Common myeloid progenitor, CD34-positive (primary cell): ENCODE data around the gene BAIAP2L2.
"Not testable (repeated sequence)": the region's sequence is repeated elsewhere in the genome, so short reads cannot be mapped to it uniquely, and the experiment has no call there.

Experiments used
- CTCF ChIA-PET: fragments of 350-600 bp; sonication (Branson Sonifier 250); formaldehyde crosslinking; loops from one replicate; lab custom pipeline; 2021; ENCODE audit warnings: antibody characterized with exemption; lab: Charles Lee
- POLR2A ChIA-PET: fragments of 350-600 bp; sonication (Branson Sonifier 250); formaldehyde crosslinking; loops from one replicate; lab custom pipeline; 2021; ENCODE audit warnings: antibody characterized with exemption; lab: Charles Lee
- DNase-seq, 3 donors: peaks; one replicate each; pipeline versions ENCODE4 v3.0.0 to v3.0.0-alpha.2; 2013
- H3K27ac ChIP-seq, 2 experiments: 1 replicate in 1 of 2; 2 replicates in 1 of 2; pipeline ENCODE4 v1.7.0; 2013; ENCODE audit warnings: inconsistent platforms in 2 of 2, low read length in 2 of 2, mild to moderate bottlenecking in 2 of 2, low read depth in 1 of 2, moderate library complexity in 1 of 2; ENCODE audit not compliant: severe bottlenecking in 2 of 2, insufficient read depth in 1 of 2, poor library complexity in 1 of 2
- H3K27me3 ChIP-seq, 5 experiments: replicated peaks in 2 of 5; 1 replicate in 3 of 5; 2 replicates in 2 of 5; pipeline versions ENCODE4 v1.6.1 to v1.7.0; 2013; ENCODE audit warnings: low read length in 4 of 5, mild to moderate bottlenecking in 2 of 5, moderate library complexity in 2 of 5, inconsistent platforms in 1 of 5; ENCODE audit not compliant: insufficient read depth in 5 of 5, control insufficient read depth in 4 of 5
- H3K36me3 ChIP-seq, 4 experiments: 1 replicate in 2 of 4; 2 replicates in 2 of 4; pipeline versions ENCODE4 v1.6.1 to v1.7.0; 2013; ENCODE audit warnings: low read length in 3 of 4, control low read depth in 1 of 4, mild to moderate bottlenecking in 1 of 4; ENCODE audit not compliant: control insufficient read depth in 4 of 4, insufficient read depth in 4 of 4
- H3K4me1 ChIP-seq, 4 experiments: 1 replicate in 3 of 4; 2 replicates in 1 of 4; pipeline versions ENCODE4 v1.6.1 to v1.7.1; 2013; ENCODE audit warnings: low read length in 3 of 4, mild to moderate bottlenecking in 3 of 4, control low read depth in 1 of 4, inconsistent platforms in 1 of 4, moderate library complexity in 1 of 4; ENCODE audit not compliant: control insufficient read depth in 4 of 4, insufficient read depth in 4 of 4; ENCODE audit errors: control extremely low read depth in 1 of 4
- H3K4me3 ChIP-seq, 7 experiments: 1 replicate in 4 of 7; 2 replicates in 3 of 7; pipeline versions ENCODE4 v1.5.1 to v1.7.0; 2013; ENCODE audit warnings: mild to moderate bottlenecking in 7 of 7, low read length in 6 of 7, moderate library complexity in 6 of 7, inconsistent platforms in 2 of 7, low read depth in 2 of 7, control low read depth in 1 of 7; ENCODE audit not compliant: insufficient read depth in 4 of 7, control insufficient read depth in 1 of 7; ENCODE audit errors: extremely low read depth in 1 of 7
- H3K9me3 ChIP-seq, 5 experiments: 1 replicate in 4 of 5; 2 replicates in 1 of 5; pipeline versions ENCODE4 v1.6.1 to v1.7.1; 2013; ENCODE audit warnings: low read length in 4 of 5, mild to moderate bottlenecking in 2 of 5, inconsistent platforms in 1 of 5, low read depth in 1 of 5, moderate library complexity in 1 of 5; ENCODE audit not compliant: control insufficient read depth in 4 of 5, insufficient read depth in 2 of 5; ENCODE audit errors: control extremely low read depth in 1 of 5
- WGBS: methylation state at CpG from one replicate; pipeline ENCODE4 v1.1.5; 2013; ENCODE audit not compliant: insufficient coverage; 5-methylcytosine and 5-hydroxymethylcytosine counted together

Gene BAIAP2L2

DNA sequence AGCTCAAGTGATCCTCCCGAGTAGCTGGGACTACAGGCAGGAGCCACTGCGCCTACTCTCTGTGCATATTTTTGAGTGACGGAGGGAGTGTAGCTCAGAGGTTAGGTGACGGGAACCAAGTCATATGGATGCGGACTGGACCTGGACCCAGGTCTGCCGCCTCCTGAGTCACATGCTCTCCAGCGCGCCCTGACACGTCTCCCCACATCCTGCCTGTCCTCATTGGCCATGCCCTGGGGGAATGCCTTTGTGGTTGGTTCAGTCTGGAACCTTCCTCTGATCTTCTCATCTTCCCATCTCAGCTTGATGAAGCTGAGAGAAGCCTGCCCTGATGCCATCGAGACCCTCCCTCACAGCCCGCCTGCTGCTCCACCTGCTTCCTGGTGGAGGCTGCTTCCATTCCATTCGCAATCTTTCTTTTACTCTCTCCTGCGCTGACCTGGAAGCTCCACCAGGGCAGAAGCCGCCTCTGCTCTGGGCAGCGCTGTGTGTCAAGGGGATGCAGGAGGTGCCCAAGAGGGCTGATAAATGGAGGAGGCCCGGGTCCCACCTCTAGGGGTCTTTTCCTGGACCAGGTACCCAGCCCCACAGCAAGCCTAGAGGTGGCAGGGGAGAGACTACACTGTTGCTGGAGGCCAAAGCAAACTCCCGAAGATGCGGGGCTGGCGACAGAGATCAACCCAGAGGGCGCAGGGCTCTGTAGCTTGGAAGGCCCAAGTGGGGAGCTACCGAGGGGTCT lies 13.9 kb upstream of the BAIAP2L2 start:
- ChIA-PET CTCF (interaction anchor here (0.7 to 1.9 kb wide), 4 partner anchors 8 to 90 kb away, joined by 3 to 4 read pairs (median 4); no protein-coding TSS in a partner anchor), POLR2A (no interaction called here)
- peaks cover 3 to 50% (median 9%) of the 10 kb centered on the region in 4 experiments for H3K36me3 ChIP-seq
- no peaks in the 10 kb centered on the region for H3K4me1 ChIP-seq
- no peak for DNase-seq
- H3K27ac ChIP-seq = no peak overlapping the region
- H3K9me3 ChIP-seq = no peaks in the 10 kb centered on the region
- no peak overlapping the region for H3K4me3 ChIP-seq
- 98% methylated on average over 17 of the region's 21 CpGs for WGBS
- H3K27me3 ChIP-seq = no peaks in the 10 kb centered on the region

DNA sequence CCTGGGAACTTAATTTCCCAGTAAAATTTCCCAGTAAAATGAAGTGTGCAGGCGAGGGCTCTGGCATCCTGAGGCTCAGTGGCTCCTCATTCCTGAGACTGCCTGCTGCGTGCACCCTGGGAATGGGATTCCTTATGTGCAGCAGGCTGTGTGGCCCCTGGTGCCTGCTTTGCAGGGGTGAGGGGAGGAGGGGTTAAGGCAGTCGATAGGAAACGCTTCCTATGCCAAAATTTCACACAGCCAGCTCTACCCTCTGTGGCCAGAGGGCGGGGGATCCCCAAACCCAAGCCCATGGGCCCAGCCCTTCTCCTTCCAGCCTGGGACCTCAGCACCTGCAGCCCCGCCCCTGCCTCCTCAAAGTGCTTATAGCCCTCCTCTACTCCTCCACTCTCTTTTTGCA lies 12.1 kb upstream of the BAIAP2L2 start:
- Histone ChIP-seq H3K9me3 (no peaks in the 10 kb centered on the region), H3K4me3 (no peak overlapping the region), H3K36me3 (peaks cover 0 to 34% (median 2%) of the 10 kb centered on the region in 4 experiments), H3K27ac (no peak overlapping the region), H3K27me3 (no peaks in the 10 kb centered on the region), H3K4me1 (no peaks in the 10 kb centered on the region)
- 80% methylated on average over 3 of the region's 6 CpGs for WGBS
- CTCF ChIA-PET = interaction anchor here (1.9 kb wide), 1 partner anchor 10 kb away, joined by 4 read pairs; no protein-coding TSS in a partner anchor
- DNase-seq = no peak
- POLR2A ChIA-PET = no interaction called here

DNA sequence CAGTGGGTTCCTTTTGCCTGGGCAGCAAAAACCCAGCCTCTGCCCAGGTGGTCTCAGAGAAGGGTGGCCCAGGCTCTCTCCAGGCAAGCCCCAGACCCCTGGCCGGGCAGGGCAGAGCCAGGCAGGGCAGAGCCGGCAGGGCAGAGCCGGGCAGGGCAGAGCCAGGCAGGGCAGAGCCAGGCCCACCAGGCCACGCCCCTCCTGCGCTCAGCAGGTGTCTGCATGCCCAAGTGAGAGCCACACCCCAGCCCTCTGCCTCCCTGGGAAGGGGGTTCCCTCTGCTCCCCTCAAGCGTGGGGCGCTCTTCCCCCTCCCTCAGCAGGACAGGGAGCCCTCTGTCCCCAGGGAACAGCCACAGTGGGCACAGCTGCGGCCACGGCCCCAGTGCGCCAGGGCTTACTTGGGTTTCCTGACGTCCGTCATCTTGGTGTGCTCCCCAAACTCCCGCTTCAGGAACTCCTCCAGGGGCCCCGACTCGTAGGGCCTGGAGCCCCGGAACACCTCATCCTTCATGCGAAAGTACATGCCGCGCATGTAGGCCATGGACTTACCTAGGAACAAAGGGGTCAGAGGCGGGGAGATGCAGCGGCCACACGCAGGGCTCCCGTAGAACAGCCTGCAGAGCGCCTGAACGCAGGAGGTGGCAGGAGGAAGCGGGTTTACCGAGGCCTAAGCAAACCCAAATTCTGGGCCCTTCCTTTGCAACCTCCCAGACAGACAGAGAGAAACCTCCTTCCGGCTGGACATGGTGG lies 10.1 kb upstream of the BAIAP2L2 start:
- no peak overlapping the region for H3K4me3 ChIP-seq
- ChIA-PET CTCF (no interaction called here), POLR2A (no interaction called here)
- no peaks in the 10 kb centered on the region for H3K27me3 ChIP-seq
- H3K36me3 ChIP-seq = peaks cover 0 to 25% (median 0%) of the 10 kb centered on the region in 4 experiments
- H3K27ac ChIP-seq = no peak overlapping the region
- no peaks in the 10 kb centered on the region for H3K9me3 ChIP-seq
- WGBS = 94% methylated on average over 26 of the region's 28 CpGs
- no peak for DNase-seq
- no peaks in the 10 kb centered on the region for H3K4me1 ChIP-seq

DNA sequence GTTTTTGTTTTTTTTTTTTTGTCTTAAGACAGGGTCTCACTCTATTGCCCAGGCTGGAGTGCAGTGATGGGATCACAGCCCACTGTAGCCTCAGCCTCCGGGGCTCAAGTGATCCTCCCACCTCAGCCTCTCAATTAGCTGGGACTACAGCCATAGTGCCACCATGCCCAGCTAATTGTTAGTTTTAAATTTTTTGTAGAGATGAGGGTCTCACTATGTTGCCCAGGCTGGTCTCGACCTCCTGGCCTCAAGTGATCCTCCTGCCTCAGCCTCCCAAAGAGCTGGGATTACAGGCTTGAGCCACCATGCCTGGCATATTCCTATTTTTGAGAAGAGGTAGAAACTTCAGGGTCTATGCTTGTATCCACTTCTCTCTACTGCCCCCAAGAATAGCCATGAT lies 8.3 kb upstream of the BAIAP2L2 start:
- CTCF ChIA-PET = interaction anchor here (1.2 kb wide), 1 partner anchor 76 kb away, joined by 3 read pairs; no protein-coding TSS in a partner anchor
- POLR2A ChIA-PET = not testable (repeated sequence)

DNA sequence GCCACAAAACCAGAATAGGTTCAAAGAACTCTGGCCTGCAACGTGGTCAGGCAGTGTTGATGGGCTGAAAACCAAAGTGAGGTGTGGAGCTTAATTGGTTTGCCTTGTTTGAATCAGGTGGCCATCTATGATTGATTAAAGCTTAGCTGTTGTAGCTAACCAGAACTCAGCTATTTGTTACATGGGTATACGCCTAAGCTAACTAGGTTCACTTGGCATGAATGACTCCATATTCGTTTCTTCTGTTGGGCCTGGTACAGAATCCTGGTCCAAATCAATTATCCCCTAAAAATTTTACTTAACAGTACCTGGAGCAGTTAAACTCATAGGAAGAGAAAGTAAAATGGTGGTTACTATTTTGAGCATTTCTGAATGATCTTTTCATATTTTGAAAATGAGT lies 7.7 kb upstream of the BAIAP2L2 start:
- H3K27me3 ChIP-seq = no peaks in the 10 kb centered on the region
- ChIA-PET CTCF (interaction anchor here (1.2 kb wide), 1 partner anchor 77 kb away, joined by 3 read pairs; no protein-coding TSS in a partner anchor), POLR2A (no interaction called here)
- no peak overlapping the region for H3K27ac ChIP-seq
- H3K4me3 ChIP-seq = no peak overlapping the region
- WGBS = 83% methylated on average over 3 of the region's 3 CpGs
- H3K36me3 ChIP-seq = peaks cover 0 to 26% (median 4%) of the 10 kb centered on the region in 4 experiments
- no peaks in the 10 kb centered on the region for H3K9me3 ChIP-seq
- peaks cover 0 to 3% (median 0%) of the 10 kb centered on the region in 4 experiments for H3K4me1 ChIP-seq
- no peak for DNase-seq

More for the DNA sequence above, 8.3 kb upstream of the BAIAP2L2 start:
- not testable (repeated sequence) for H3K4me3 ChIP-seq, H3K4me1 ChIP-seq, DNase-seq, H3K9me3 ChIP-seq, H3K27me3 ChIP-seq, H3K27ac ChIP-seq
- WGBS = 100% methylated on average over 1 of the region's 2 CpGs
- peaks cover 0 to 22% (median 2%) of the 10 kb centered on the region in 4 experiments for H3K36me3 ChIP-seq

DNA sequence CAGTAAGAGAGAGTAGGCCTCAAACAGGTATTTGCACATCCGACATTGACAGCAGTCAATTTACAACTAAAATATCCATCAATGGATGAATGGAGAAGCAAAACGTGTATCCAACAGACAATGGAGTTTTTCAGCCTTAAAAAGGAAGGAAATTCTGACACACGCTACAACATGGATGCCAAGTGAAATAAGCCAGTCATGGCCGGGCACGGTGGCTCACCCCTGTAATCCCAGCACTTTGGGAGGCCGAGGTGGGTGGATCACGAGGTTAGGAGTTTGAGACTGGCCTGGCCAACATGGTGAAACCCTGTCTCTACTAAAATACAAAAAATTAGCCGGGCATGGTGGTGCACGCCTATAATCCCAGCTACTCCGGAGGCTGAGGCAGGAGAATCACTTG lies 7.1 kb upstream of the BAIAP2L2 start:
- WGBS = 93% methylated on average over 10 of the region's 10 CpGs
- POLR2A ChIA-PET, H3K27ac ChIP-seq, H3K4me1 ChIP-seq, H3K9me3 ChIP-seq, H3K27me3 ChIP-seq, H3K4me3 ChIP-seq, DNase-seq: not testable (repeated sequence)
- CTCF ChIA-PET = interaction anchor here (1.2 kb wide), 1 partner anchor 77 kb away, joined by 3 read pairs; no protein-coding TSS in a partner anchor
- peaks cover 0 to 30% (median 4%) of the 10 kb centered on the region in 4 experiments for H3K36me3 ChIP-seq
